NK-92 treated with Interleukin-12 subunit alpha and Interleukin-12 subunit beta, amount 100 ng/mL, for 24 hours (cell line): Measurements from ENCODE around the gene ACTL8.

Experiments used
- DNase-seq: peaks from one replicate; lab custom pipeline; 2025; lab: John Stamatoyannopoulos, UW

ACTL8 gene

GRCh38 chr1:17805869-17806684 is 50.9 kb downstream of the ACTL8 start:
- no peak for DNase-seq

- DNase-seq, result no peak
Measured at GRCh38 chr1:17808816-17809215, 53.7 kb downstream of the ACTL8 start.

DNA sequence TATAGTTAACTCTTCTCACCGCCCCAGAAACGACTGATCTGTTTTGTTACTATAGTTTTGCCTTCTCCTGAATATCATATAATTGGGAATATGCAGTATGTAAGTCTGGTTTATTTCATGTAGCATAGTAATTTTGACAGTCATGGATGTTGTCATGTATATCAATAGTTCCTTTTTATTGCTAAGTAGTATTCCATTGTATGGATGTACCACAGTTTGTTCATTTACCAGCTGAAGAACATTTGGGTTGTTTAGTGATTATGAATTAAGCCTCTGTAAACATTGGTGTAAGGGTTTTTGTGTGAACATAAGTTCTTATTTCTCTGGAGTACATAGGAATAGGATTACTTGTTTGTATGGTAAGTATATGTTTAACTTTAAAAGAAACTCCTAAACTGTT is 55.5 kb downstream of the ACTL8 start:
- DNase-seq, result no peak

GRCh38 chr1:17816511-17816910 is 61.4 kb downstream of the ACTL8 start:
- no peak for DNase-seq

DNA sequence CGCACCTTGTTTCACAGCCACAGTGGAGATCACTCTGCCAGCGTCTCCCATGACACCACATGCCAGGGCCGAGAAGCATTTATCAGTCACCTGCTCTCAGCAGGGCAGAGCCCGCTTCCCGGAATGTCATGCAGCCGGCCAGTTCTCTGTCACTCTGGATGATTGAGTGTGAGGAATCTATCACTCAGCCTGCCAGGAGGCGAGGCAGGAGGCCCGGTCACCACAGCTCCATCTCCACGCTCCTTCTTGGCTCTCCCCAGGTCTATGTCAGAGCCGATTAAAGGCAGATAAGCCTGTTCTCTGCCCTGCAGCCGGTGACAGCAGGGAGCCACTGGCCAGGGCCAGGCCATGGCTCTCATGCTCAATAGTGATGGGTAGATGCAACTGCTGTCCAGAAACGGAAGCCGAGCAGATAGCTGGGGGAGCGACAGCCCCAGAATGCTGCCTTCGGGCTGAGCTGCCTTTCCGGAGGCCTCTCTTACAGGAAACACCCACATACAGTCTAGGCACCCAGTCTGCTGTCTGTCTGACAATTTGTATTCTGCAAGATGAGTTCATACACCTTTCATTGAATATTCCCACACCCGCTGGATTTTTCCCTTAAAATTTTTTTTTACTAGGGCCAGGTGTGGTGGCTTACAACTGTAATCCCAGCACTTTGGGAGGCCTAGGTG is 64.1 kb downstream of the ACTL8 start:
- DNase-seq, result no peak

GRCh38 chr1:17820198-17820597 is 65.1 kb downstream of the ACTL8 start:
- DNase-seq, result no peak

- no peak for DNase-seq
Measured at GRCh38 chr1:17822741-17823426, 67.8 kb downstream of the ACTL8 start.

DNA sequence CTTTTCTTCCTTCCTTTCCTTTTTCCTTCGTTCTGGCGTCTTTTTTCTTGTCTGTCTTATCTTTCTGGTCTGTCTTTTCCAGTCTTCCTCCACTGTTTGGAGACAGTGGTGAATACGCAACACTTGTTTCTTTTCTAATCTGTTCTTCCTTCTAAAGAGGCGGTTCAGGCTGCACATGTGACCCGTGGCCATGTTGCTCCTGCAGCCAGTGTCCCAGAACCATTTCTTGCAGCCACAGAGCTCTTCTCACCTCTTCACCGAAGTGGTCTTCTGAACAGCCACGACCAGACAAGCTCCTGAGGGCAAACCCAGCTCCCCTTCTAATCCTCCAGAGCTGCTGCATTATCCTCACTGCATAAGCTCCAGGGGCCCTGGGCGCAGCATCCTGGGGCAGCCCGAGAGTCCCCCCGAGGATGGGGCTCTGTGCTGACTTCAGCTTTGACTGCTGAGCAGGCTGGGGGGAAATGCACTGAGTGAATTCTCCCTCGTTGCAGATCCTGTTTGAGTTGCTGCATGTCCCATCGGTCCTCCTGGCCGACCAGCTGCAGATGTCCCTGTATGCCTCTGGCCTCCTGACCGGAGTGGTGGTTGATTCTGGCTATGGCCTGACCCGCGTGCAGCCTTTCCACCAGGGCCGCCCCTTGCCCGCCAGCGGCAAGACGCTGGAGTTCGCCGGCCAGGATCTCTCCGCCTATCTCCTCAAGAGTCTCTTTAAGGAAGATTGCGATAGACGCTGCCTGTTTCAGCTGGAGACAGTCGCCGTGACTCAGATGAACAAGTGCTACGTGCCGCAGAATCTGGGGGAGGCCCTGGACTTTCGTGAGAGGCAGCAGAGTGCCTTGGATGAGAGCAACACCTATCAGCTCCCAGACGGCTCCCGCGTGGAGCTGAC is 70.4 kb downstream of the ACTL8 start:
- no peak for DNase-seq

GRCh38 chr1:17826165-17826488 is 71.0 kb downstream of the ACTL8 start:
- DNase-seq, result peak; percentile 6

- no peak for DNase-seq
Measured at GRCh38 chr1:17828991-17829390, 73.9 kb downstream of the ACTL8 start.

DNA sequence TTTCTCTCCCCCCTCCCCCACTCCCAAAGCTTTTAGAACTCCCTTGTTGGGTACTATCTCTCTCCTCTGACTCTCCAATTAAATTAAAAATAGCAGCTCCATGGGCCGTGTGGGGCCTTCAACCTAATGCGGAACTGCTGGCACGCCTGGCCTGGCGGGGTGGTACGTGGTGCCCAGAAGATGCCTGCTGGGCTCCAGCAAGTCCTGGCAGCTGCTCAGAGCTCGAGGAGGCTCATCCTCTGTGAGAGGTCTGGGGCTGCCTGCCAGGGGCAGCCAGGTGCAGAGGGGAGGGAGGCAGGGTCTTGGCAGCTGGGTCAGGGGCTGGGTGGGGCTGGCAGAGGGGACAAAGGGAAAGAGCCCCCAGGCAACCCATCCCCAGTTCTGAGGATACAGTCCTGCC is 74.4 kb downstream of the ACTL8 start:
- no peak for DNase-seq

DNA sequence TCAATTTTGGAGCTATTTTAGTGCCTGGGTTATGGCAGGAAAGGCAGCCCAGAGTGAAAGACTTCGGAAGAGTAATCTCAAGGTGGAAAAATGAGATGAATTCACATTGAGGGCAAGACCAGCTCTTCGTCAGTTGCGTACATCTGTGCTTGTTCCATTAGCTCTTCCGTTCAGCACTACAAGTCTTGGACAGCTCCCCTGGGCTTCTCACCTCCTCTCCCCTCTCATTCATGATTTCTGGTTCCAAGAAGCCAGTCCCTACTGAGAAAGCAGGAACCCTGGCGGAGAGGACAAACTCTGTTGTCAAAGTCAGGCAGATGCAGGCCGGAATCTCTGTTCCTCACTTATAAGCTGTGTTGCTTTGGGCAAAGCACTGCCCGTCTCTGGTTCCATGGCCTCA is 76.5 kb downstream of the ACTL8 start:
- no peak for DNase-seq

- DNase-seq, result no peak
Measured at GRCh38 chr1:17833661-17834501, 78.7 kb downstream of the ACTL8 start.

DNA sequence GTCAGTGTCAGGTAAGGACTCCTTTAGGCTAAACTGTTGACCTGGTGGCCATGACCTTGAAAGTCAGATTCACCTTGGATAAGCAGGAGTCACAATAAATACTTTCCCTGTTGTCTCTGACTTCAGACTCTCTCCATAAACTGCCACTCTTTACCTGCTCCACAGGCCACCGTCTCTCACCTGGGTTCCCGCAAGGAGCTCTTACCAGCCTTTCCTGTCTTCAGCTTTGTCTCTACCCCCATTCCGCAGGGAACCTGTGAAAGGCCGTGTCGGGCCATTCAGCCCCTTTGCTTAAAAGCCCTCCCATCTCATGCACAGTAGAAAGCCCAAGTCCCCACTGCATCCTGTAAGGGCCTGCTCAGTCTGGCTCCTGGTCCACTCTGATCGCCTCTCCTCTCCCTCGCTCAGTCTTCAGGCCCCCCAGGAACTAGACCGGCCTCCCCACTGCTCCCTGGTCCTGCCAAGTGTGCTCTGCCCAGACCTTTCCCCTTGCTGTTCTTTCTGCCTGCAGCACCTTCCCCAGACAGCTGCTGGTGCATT is 79.5 kb downstream of the ACTL8 start:
- DNase-seq, result no peak

DNA sequence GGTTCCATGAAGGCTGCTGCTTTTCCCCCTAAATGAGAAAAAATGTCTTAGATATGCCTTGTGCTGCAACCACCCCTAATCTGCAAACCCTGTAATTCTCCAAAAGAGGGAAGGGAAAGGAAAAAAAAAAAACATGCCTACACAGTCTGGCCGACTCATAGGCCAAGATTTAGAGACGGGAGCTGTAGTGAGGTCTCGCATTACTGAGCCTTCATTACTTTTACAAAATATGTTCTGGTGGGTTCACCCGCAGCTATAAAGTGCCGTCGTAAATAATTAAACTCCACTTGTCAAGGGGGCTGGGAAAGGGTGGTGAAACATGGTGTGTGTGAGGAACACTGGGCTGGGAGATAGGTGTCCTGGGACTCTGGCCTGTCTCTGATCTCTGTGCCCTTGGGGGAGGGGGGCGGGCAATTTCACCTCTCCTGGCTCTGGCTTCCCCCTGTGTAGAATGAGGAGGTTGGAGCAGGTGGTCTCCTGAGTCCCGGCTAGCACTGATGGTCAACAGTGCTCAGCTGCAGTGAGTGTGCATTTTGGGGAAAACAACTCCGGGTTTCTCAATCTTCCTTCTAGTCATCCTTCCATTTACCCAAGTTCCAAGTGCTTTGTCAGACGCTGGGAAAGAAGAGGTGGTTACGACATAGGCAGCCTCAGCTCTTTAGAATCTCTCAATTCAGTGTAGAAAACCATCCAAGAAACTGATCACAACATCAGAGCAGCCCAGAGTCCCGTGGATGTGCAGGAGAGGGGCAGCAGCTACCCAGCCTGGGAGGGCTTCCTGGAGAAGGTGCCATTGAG is 82.3 kb downstream of the ACTL8 start:
- DNase-seq, result no peak

DNA sequence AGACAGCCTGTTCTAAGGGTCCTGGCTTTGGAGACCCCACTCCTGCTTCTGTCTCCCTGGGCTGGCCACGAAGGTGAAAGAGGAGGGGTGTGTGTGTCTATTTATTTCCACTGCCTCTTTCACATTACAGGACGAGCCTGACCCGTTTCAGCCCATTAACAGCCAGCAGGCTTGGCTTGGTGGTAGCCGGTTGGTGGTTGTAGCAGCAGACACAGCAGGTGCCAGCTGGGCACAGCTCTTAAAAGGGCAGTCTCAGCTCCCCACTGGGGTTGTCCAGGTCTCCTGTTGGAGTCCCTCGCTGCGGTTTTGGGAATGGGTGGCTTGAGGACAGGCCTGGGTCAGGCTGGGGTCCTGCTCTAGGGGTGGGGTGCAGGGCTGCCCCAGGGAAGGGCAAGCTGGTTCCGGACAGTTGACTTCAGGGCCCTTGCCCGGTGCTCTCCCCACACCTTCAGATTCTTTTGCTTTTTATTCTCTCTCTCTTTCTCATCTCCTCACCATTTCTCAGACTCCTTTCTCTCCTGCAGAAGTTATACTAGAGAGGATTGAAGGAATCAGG is 84.6 kb downstream of the ACTL8 start:
- no peak for DNase-seq

GRCh38 chr1:17841944-17842343 is 86.8 kb downstream of the ACTL8 start:
- no peak for DNase-seq

DNA sequence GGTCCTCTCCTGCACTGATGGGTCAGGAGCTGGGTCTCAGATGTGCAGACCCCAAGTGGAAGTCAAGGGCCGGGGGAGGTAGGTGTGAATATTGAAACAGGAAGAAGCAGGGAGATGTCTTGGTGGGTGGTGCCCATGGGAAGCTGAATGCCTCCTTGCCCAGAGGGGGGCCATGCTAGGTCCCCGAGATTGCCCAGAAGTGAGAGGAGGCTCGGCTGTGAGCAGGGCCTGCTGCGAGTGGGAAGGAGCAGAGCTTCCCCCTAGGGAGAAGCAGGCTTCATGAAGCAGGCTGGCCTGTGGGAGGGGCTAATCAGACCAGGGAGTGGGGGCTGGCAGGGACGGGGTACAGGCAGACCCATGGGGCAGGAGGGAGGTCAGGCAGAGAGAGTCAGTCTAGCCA is 87.6 kb downstream of the ACTL8 start:
- no peak for DNase-seq

DNA sequence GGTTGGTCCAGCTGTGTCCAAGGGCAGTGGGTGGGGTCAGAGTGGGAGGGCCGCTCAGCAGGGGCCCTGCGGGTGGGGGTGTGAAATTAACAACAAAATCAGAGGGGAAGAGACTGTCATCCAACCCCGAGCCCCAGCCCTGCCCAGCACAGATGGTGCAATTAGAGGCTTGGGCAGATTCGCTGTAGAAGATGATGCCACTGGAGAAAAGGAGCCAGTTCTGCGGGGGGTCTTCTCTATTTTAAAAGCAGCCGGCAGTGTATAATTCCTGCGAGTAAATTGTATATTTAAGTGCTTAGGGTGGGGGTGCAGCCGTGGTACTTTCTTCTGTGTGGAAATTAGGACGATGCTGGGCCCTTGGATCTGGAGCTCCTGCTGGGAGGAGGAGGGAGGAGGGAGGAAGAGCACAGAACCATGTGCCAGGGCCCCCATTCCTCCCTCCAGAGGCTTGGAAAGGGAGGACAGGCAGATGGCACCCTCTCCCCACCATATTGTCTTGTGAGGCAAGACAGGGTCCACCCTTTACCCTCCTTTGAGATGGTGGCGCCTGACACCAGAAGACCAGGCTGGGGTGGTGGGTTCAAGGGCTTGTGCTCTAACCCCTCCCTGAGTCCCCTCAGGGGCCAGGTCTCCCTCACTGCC is 89.2 kb downstream of the ACTL8 start:
- no peak for DNase-seq
